ENCODE measurements around the gene MAP3K20. TPM values are rescaled to one million over a fixed set of nuclear protein-coding genes. Genes with fewer than 3 reads are reported as not detected.

MAP3K20 gene
- total RNA-seq, 2 experiments from 2014 or later, result 8.0 to 10.2 TPM

DNA sequence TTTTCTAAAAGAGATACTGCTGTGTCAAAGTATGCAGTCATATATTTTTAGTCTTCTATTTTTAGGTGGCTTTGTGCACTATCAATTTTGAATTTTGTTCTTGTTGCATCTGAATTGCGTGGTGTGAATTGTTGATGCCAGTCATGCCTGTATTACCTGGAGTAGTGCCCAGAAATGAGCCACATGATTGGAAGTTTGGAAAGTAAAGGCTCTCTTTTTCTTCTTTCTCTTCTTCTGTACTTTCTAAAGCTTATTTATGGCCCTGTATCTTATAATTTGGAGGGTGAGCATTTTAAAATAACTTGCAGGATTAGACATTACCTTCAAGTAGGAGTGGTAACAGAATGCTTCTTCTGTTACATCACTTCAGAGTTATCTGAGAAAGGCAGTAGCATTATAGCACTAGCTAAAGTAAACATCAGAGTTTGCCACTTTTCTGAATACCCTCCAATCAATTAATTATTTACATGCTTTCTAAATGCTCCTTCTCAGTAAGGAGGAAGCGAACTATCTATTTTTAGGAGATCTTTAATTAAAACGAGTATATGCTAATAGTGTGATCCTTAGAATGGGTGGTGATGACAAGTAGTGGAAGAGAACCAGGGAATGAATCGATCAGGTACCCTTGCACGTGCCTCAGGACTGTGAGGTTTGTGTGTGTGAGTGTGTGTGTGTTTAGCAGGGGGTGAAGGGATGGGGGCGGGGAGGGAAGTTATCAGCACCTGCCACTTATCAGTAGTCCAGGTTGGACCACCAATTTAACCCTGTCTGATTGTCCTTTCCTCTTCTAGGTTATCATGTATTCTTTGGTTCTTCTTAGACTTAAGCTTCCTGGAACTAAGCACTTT lies 112.5 kb downstream of the MAP3K20 start:
- CTCF ChIA-PET, result interaction anchor here (1.2 kb wide), 2 partner anchors 23 to 160 kb away, joined by 4 read pairs; no protein-coding TSS in a partner anchor
- POLR2A ChIA-PET, result no interaction called here
- H3K9me3 Mint-ChIP-seq, result no peaks in the 10 kb centered on the region

DNA sequence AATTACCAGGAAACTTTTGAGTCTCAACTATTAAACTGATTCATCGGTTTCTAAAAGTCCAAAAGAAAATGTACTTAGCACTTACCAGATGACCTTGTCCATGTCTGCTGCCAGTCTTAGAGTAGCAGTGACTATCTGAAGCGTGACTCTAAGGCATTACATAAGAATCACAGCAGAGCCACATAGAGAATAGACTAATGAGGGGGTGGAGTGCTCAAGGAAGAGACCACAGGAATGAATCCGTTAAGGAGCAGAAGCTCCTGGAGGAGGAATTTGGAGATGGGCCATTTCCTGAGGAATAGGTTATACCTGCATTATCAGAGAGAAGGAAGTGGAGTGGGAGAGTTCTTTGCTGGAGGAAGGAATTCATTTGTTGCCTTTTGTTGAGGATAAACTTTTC lies 116.0 kb downstream of the MAP3K20 start:
- Mint-ChIP-seq H3K4me3 (no peak overlapping the region), H3K4me1 (ENCODE audit: low read depth) (peaks cover 3% of the 10 kb centered on the region), H3K36me3 (ENCODE audit: low read depth) (no peaks in the 10 kb centered on the region), H3K27ac (no peak overlapping the region), H3K27me3 (peaks cover 6% of the 10 kb centered on the region), H3K9me3 (no peaks in the 10 kb centered on the region)
- ATAC-seq (no peak), DNase-seq (no peak)
- POLR2A ChIA-PET, result no interaction called here
- TF ChIP-seq, protein P1, sequence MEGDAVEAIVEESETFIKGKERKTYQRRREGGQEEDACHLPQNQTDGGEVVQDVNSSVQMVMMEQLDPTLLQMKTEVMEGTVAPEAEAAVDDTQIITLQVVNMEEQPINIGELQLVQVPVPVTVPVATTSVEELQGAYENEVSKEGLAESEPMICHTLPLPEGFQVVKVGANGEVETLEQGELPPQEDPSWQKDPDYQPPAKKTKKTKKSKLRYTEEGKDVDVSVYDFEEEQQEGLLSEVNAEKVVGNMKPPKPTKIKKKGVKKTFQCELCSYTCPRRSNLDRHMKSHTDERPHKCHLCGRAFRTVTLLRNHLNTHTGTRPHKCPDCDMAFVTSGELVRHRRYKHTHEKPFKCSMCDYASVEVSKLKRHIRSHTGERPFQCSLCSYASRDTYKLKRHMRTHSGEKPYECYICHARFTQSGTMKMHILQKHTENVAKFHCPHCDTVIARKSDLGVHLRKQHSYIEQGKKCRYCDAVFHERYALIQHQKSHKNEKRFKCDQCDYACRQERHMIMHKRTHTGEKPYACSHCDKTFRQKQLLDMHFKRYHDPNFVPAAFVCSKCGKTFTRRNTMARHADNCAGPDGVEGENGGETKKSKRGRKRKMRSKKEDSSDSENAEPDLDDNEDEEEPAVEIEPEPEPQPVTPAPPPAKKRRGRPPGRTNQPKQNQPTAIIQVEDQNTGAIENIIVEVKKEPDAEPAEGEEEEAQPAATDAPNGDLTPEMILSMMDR (IDR thresholded peaks at IDR 0.05), result no peak
- intact Hi-C loops (cut with micrococcal nuclease), result no loop called here
- CTCF ChIA-PET, result no interaction called here

More for the DNA sequence above, 112.5 kb downstream of the MAP3K20 start:
- no peak for ATAC-seq
- Mint-ChIP-seq H3K27me3 (peaks cover 5% of the 10 kb centered on the region), H3K27ac (no peak overlapping the region), H3K4me3 (no peak overlapping the region), H3K4me1 (ENCODE audit: low read depth) (peaks cover 3% of the 10 kb centered on the region), H3K36me3 (ENCODE audit: low read depth) (no peaks in the 10 kb centered on the region)
- TF ChIP-seq, protein P1 (IDR thresholded peaks at IDR 0.05), result no peak
- intact Hi-C loops (cut with micrococcal nuclease), result no loop called here
- no peak for DNase-seq

- no peaks in the 10 kb centered on the region for H3K9me3 Mint-ChIP-seq
- intact Hi-C loops (cut with micrococcal nuclease), result no loop called here
- CTCF ChIA-PET, result no interaction called here
Measured at GRCh38 chr2:173192071-173192470, 116.4 kb downstream of the MAP3K20 start.

GRCh38 chr2:173193925-173194324 lies 118.3 kb downstream of the MAP3K20 start:
- intact Hi-C loops (cut with micrococcal nuclease), result no loop called here
- Mint-ChIP-seq H3K4me1 (ENCODE audit: low read depth) (no peaks in the 10 kb centered on the region), H3K27ac (no peak overlapping the region), H3K4me3 (no peak overlapping the region), H3K27me3 (peaks cover 6% of the 10 kb centered on the region), H3K9me3 (no peaks in the 10 kb centered on the region), H3K36me3 (ENCODE audit: low read depth) (no peaks in the 10 kb centered on the region)
- ChIA-PET POLR2A (no interaction called here), CTCF (interaction anchor here (1.5 kb wide), 1 partner anchor 16 kb away, joined by 5 read pairs; no protein-coding TSS in a partner anchor)
- DNase-seq (no peak), ATAC-seq (no peak)
- TF ChIP-seq, protein P1 (IDR thresholded peaks at IDR 0.05), result no peak

More at GRCh38 chr2:173192071-173192470, 116.4 kb downstream of the MAP3K20 start:
- Mint-ChIP-seq H3K36me3 (ENCODE audit: low read depth) (no peaks in the 10 kb centered on the region), H3K4me1 (ENCODE audit: low read depth) (peaks cover under 1% of the 10 kb centered on the region), H3K4me3 (no peak overlapping the region), H3K27me3 (peaks cover 6% of the 10 kb centered on the region), H3K27ac (no peak overlapping the region)
- TF ChIP-seq, protein P1 (IDR thresholded peaks at IDR 0.05), result no peak
- POLR2A ChIA-PET, result no interaction called here
- ATAC-seq (no peak), DNase-seq (no peak)

- no peak overlapping the region for H3K4me3 Mint-ChIP-seq
- ATAC-seq, result no peak
- no peak overlapping the region for H3K27ac Mint-ChIP-seq
- DNase-seq, result no peak
- H3K9me3 Mint-ChIP-seq, result no peaks in the 10 kb centered on the region
- intact Hi-C loops (cut with micrococcal nuclease), result no loop called here
- no peaks in the 10 kb centered on the region for H3K36me3 Mint-ChIP-seq (ENCODE audit: low read depth)
- TF ChIP-seq, protein P1 (IDR thresholded peaks at IDR 0.05), result no peak
- peaks cover 5% of the 10 kb centered on the region for H3K27me3 Mint-ChIP-seq
- H3K4me1 Mint-ChIP-seq (ENCODE audit: low read depth), result no peaks in the 10 kb centered on the region
- POLR2A ChIA-PET, result no interaction called here
- CTCF ChIA-PET, result interaction anchor here (0.9 to 1.3 kb wide), 3 partner anchors 13 to 168 kb away, joined by 4 read pairs; no protein-coding TSS in a partner anchor
Measured at GRCh38 chr2:173195100-173195499, 119.5 kb downstream of the MAP3K20 start.

Data from activated CD8-positive, alpha-beta T cell treated with anti-CD3 and anti-CD28 coated beads for 36 hours (primary cell).